Measurements from ENCODE around the gene NGDN.

DNA sequence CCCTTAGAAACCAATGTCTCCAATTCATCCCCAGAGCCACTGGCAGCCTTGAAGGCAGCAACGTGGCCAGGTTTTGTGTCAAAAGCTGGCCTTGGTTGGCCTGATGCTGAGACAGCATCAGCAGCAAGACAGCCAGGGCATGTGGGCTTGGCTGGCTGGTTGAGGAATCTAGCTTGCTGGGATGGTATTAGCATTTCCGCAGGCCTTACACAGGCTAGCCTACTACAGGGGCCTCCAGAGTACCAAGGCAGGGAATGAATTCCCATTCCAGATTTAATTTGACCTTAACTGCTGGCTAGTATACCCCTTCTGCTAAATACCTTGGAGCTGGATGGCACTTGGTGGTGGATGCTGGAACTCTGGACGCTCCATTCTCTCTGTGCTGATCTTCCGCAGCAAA is 15.8 kb downstream of the NGDN start:
- no peak for TF ChIP-seq CTCF (IDR thresholded peaks at IDR 0.05; ENCODE audit: insufficient read depth, low read length)
- TF ChIP-seq, protein P1, sequence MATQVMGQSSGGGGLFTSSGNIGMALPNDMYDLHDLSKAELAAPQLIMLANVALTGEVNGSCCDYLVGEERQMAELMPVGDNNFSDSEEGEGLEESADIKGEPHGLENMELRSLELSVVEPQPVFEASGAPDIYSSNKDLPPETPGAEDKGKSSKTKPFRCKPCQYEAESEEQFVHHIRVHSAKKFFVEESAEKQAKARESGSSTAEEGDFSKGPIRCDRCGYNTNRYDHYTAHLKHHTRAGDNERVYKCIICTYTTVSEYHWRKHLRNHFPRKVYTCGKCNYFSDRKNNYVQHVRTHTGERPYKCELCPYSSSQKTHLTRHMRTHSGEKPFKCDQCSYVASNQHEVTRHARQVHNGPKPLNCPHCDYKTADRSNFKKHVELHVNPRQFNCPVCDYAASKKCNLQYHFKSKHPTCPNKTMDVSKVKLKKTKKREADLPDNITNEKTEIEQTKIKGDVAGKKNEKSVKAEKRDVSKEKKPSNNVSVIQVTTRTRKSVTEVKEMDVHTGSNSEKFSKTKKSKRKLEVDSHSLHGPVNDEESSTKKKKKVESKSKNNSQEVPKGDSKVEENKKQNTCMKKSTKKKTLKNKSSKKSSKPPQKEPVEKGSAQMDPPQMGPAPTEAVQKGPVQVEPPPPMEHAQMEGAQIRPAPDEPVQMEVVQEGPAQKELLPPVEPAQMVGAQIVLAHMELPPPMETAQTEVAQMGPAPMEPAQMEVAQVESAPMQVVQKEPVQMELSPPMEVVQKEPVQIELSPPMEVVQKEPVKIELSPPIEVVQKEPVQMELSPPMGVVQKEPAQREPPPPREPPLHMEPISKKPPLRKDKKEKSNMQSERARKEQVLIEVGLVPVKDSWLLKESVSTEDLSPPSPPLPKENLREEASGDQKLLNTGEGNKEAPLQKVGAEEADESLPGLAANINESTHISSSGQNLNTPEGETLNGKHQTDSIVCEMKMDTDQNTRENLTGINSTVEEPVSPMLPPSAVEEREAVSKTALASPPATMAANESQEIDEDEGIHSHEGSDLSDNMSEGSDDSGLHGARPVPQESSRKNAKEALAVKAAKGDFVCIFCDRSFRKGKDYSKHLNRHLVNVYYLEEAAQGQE (IDR thresholded peaks at IDR 0.05; ENCODE audit: insufficient replicate concordance, low read depth): no peak
- no peak for TF ChIP-seq POLR2AphosphoS5 (IDR thresholded peaks at IDR 0.05; ENCODE audit: low read depth)
- no peak for TF ChIP-seq GABPA (IDR thresholded peaks at IDR 0.05; ENCODE audit: low read depth)
- no peak for TF ChIP-seq SPI1 (IDR thresholded peaks at IDR 0.05; ENCODE audit: borderline replicate concordance, low read depth)

Measured in HL-60 (cell line).